C4-2B (cell line): ENCODE results near the gene PPP6R3.

Experiments
- ZFX ChIP-seq: fragments of 450-650 bp; IDR thresholded peaks from 2 replicates; pipeline ENCODE4 v1.6.1; 2017
- TF ChIP-seq, protein P1 (sequence below): fragments of 450-650 bp; conservative IDR thresholded peaks from 2 replicates; pipeline ENCODE4 v1.5.1; 2017; ENCODE audit warnings: mild to moderate bottlenecking

DNA sequence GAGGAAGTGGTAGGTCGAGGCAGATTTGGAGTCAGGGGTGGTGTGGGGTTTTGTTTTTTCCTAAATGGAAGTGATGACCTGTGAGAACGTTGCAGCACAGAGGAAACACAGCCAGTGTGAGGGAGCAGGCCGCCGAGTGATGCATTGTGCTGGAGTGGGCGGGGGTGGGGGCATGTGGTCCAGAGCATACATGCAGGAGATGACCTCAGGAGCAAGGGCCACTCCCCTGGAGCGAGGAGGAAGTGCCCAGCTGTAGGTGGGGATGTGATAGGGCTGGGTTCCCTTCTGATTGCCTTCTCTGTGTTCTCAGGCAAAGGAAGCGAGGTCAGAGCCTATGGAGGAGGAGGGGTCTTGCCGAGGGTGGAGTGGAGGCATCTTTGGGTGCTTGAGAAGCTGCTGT is 81.4 kb downstream of the PPP6R3 start:
- TF ChIP-seq, protein P1, sequence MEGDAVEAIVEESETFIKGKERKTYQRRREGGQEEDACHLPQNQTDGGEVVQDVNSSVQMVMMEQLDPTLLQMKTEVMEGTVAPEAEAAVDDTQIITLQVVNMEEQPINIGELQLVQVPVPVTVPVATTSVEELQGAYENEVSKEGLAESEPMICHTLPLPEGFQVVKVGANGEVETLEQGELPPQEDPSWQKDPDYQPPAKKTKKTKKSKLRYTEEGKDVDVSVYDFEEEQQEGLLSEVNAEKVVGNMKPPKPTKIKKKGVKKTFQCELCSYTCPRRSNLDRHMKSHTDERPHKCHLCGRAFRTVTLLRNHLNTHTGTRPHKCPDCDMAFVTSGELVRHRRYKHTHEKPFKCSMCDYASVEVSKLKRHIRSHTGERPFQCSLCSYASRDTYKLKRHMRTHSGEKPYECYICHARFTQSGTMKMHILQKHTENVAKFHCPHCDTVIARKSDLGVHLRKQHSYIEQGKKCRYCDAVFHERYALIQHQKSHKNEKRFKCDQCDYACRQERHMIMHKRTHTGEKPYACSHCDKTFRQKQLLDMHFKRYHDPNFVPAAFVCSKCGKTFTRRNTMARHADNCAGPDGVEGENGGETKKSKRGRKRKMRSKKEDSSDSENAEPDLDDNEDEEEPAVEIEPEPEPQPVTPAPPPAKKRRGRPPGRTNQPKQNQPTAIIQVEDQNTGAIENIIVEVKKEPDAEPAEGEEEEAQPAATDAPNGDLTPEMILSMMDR, result no peak
- TF ChIP-seq ZFX, result no peak
